HUES64 (cell line): ENCODE data around the gene MEF2C.

Experiments
- H3K27ac ChIP-seq: 2 replicates; pipeline ENCODE4 v1.7.0; 2013; ENCODE audit warnings: low read depth, low read length, inconsistent platforms
- H3K27me3 ChIP-seq: 2 replicates; pipeline ENCODE4 v1.6.1; 2013; ENCODE audit warnings: mild to moderate bottlenecking, low read length; ENCODE audit not compliant: insufficient read depth
- H3K36me3 ChIP-seq: 2 replicates; pipeline ENCODE4 v1.6.1; 2013; ENCODE audit warnings: mild to moderate bottlenecking, low read length; ENCODE audit not compliant: insufficient read depth
- H3K4me1 ChIP-seq: 2 replicates; pipeline ENCODE4 v1.6.1; 2013; ENCODE audit warnings: mild to moderate bottlenecking, low read length, moderate library complexity; ENCODE audit not compliant: insufficient read depth
- H3K4me3 ChIP-seq: 2 replicates; pipeline ENCODE4 v1.5.1; 2013; ENCODE audit warnings: mild to moderate bottlenecking, low read length, moderate library complexity
- H3K9ac ChIP-seq: 2 replicates; pipeline ENCODE4 v1.6.1; 2013; ENCODE audit warnings: mild to moderate bottlenecking, low read depth, low read length
- H3K9me3 ChIP-seq: 2 replicates; pipeline ENCODE4 v1.6.1; 2013; ENCODE audit warnings: low read depth, low read length; ENCODE audit not compliant: insufficient read depth
- WGBS: fragments of 150-250, 120-280 bp; methylation state at CpG from one replicate; pipeline ENCODE4 v1.1.7; 2013; ENCODE audit warnings: missing lambda C conversion rate; 5-methylcytosine and 5-hydroxymethylcytosine counted together

MEF2C gene

DNA sequence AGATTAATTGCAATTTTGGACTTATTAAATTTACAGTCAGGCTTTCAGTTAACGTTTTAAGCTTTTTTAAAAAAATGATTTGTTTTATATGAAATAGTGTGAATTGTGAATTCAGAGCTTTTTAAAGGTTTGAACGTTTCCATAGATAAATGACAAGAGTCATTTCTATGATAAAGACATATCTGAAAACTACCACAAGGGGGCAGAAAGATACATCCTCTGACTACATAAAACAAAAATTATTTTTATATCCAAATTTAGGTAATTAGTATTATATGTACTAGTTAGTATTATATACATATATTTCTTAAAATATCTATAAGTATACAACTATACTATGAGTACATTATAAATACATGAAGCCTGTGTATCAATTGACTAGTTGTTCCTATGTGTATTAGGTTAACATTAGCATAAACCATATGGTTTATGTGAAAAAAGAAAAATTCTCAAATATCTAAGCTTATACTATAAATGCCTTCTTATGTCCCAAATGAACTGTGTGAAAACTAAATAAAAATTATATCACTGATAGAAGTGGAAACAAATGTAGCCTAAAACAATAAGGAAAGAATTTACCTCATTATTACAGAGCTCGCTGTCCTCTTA lies 155.2 kb downstream of the MEF2C start:
- H3K36me3 ChIP-seq = no peaks in the 10 kb centered on the region
- WGBS = 17% methylated on average over 1 of the region's 3 CpGs
- no peak overlapping the region for H3K27ac ChIP-seq
- H3K4me3 ChIP-seq = no peak overlapping the region
- H3K4me1 ChIP-seq = peaks cover 7% of the 10 kb centered on the region; the same call in 1 of the 2 replicates
- H3K9ac ChIP-seq = no peak overlapping the region
- H3K9me3 ChIP-seq = no peaks in the 10 kb centered on the region
- H3K27me3 ChIP-seq = peaks cover 12% of the 10 kb centered on the region

DNA sequence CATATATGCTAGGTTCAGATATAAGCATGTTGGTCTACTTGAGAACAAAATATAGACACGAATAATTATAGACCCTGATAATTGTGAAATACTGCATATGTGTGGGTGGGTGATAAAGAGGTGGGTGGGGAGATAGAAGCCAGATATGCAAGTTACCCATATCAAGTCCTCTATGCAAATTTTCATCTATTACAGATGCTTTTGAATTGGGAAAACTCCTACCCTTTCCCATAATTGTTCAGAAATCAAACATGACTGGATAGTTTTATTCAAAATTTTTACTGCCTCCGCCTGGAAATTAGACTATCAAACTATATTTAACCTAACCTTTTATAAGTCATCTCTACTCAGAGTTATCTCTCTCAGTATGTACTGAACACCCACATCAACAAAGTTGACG lies 157.5 kb downstream of the MEF2C start:
- Histone ChIP-seq H3K36me3 (no peaks in the 10 kb centered on the region), H3K9ac (no peak overlapping the region)

DNA sequence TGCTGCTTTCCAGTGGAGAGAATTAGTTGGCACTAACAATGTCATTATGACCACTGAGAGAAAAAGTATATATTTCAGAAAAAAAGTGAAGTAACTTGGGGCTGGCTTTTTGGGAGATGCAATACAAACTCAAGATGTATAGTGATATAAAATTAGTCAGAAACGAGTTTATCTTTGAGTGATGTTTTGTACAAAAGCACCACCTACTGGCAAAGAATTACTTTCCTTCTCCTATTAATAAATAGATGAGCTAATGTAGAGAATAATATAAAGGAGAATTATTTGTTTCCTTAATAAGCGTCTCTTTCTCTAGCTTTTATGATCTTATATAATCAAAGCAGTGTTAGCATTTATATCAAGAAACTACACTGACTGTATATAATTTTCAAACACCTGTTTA lies 158.8 kb downstream of the MEF2C start:
- H3K9ac ChIP-seq = no peak overlapping the region
- no peaks in the 10 kb centered on the region for H3K36me3 ChIP-seq
- H3K4me1 ChIP-seq = peaks cover 14% of the 10 kb centered on the region
- H3K4me3 ChIP-seq = no peak overlapping the region
- no peaks in the 10 kb centered on the region for H3K9me3 ChIP-seq
- 17% methylated on average over 1 of the region's 2 CpGs for WGBS
- H3K27me3 ChIP-seq = peaks cover 20% of the 10 kb centered on the region
- H3K27ac ChIP-seq = no peak overlapping the region

More for the DNA sequence above, 157.5 kb downstream of the MEF2C start:
- Histone ChIP-seq H3K27ac (no peak overlapping the region), H3K9me3 (no peaks in the 10 kb centered on the region), H3K27me3 (peaks cover 20% of the 10 kb centered on the region), H3K4me3 (no peak overlapping the region), H3K4me1 (peaks cover 14% of the 10 kb centered on the region)
- 91% methylated on average over 2 of the region's 3 CpGs for WGBS

DNA sequence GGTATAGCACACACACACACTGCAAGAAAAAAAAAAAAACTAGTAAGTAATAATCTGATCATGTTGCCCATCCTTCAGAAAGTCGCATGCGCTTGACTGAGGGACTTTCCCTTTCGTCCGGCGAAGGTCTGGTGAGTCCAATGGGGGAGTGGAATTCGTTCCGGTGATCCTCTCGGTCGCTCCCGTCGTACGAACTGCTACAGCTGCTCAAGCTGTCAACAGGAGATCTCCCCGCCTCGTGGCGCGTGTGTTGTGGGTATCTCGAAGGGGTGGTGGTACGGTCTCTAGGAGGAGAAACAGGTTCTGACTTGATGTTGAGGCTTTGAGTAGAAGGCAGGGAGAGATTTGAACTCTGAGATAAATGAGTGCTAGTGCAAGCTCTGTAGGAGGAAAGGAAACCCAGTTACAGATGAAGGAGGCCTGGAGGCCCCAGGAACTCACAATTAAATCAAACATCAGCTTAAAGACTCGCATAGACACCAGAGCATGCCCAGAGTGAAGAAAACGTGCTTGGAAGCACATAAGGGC lies 160.4 kb downstream of the MEF2C start:
- peaks cover 20% of the 10 kb centered on the region for H3K27me3 ChIP-seq
- H3K27ac ChIP-seq = no peak overlapping the region
- H3K9me3 ChIP-seq = no peaks in the 10 kb centered on the region
- H3K36me3 ChIP-seq = no peaks in the 10 kb centered on the region
- H3K9ac ChIP-seq = no peak overlapping the region
- 37% methylated on average over 20 of the region's 20 CpGs for WGBS
- H3K4me1 ChIP-seq = peaks cover 14% of the 10 kb centered on the region
- peak overlapping the region; percentile 6 for H3K4me3 ChIP-seq

DNA sequence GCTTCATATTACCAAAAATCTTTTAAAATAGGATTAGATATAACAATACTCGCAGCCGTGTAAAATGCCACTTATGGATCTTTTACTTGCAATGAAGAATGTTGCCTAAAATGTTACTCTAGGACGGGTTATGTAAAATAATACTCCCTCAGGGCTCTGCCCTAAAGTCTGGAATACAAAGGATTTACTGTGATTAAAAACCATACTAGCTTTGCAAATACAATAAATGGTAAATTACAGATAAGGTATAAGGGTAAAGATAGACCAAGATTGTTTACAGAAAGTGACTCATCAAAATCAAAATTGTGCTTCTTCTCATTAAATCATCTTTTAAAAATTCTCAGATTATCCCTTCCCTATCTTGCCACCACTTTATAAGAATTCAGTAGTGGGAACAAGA lies 163.6 kb downstream of the MEF2C start:
- H3K4me1 ChIP-seq = peaks cover 14% of the 10 kb centered on the region
- no peak overlapping the region for H3K4me3 ChIP-seq
- peaks cover 20% of the 10 kb centered on the region for H3K27me3 ChIP-seq
- no peaks in the 10 kb centered on the region for H3K36me3 ChIP-seq
- no peaks in the 10 kb centered on the region for H3K9me3 ChIP-seq
- 100% methylated on average over 3 of the region's 3 CpGs for WGBS
- no peak overlapping the region for H3K27ac ChIP-seq
- no peak overlapping the region for H3K9ac ChIP-seq

DNA sequence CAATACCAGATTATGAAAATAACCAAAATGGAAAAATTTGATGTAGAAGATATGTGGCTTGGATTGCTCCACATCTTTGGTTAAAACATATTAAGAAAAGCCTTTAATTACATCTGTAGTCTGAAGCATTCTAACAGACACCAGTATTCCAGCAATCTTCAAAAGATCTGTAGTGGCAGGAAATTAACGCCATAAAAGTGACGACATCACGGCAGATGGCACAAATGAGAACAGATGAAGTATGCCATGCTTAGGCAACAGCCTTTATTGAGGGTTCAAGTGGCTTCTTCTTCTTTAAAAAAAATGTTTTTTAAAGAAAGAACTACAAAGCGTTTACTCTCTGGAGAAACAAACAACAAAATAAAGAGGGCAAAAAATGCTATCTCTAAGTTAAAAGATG lies 164.2 kb downstream of the MEF2C start:
- Histone ChIP-seq H3K9me3 (no peaks in the 10 kb centered on the region), H3K4me3 (no peak overlapping the region), H3K9ac (no peak overlapping the region), H3K27me3 (peaks cover 18% of the 10 kb centered on the region), H3K27ac (no peak overlapping the region), H3K4me1 (peaks cover 14% of the 10 kb centered on the region), H3K36me3 (no peaks in the 10 kb centered on the region)
- 89% methylated on average over 4 of the region's 4 CpGs for WGBS

DNA sequence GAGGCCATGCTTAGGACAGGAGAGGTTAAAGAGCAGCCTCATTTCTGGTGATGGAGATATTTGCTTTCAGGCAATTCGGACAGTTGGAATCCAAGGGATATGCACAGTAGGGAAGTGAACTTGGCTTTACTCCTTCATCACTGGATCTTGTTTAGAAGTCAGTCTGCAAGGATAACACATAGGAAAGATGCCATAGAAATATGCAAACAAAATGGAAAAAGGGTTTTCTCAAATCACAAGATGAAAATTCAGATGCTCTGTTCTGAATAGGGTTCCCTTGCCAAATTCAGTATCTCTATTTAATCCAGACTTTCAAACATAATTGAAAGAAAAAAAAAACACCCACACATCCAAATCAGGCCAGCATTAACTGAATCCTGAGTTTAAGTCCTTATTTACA lies 166.9 kb downstream of the MEF2C start:
- H3K27ac ChIP-seq = no peak overlapping the region
- no peaks in the 10 kb centered on the region for H3K27me3 ChIP-seq
- no peaks in the 10 kb centered on the region for H3K4me1 ChIP-seq
- H3K9ac ChIP-seq = no peak overlapping the region
- WGBS = 80% methylated on average over 1 of the region's 1 CpG
- H3K9me3 ChIP-seq = no peaks in the 10 kb centered on the region
- no peak overlapping the region for H3K4me3 ChIP-seq
- H3K36me3 ChIP-seq = no peaks in the 10 kb centered on the region

DNA sequence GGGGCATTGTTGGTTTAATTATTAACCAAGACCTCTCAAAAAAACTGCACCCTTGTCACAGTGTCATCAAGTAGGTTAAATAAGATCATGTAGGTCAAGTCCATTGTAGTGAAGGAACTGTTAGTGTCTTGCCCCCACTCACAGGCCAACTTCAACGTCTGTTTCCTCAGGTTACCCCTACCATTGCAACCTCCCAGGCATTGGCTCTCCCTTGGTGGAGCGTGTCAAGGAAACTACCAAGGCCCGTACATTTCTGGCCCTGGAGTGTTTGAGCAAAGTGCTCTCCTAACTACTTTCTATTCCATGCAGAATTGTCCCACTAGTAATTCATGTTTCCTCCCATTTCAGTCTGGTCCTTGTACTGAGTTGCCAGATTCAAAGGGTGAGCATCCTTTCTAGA lies 167.5 kb downstream of the MEF2C start:
- WGBS = 90% methylated on average over 3 of the region's 3 CpGs
- Histone ChIP-seq H3K9ac (no peak overlapping the region), H3K36me3 (no peaks in the 10 kb centered on the region), H3K4me1 (no peaks in the 10 kb centered on the region), H3K27me3 (no peaks in the 10 kb centered on the region), H3K9me3 (no peaks in the 10 kb centered on the region), H3K4me3 (no peak overlapping the region), H3K27ac (no peak overlapping the region)

DNA sequence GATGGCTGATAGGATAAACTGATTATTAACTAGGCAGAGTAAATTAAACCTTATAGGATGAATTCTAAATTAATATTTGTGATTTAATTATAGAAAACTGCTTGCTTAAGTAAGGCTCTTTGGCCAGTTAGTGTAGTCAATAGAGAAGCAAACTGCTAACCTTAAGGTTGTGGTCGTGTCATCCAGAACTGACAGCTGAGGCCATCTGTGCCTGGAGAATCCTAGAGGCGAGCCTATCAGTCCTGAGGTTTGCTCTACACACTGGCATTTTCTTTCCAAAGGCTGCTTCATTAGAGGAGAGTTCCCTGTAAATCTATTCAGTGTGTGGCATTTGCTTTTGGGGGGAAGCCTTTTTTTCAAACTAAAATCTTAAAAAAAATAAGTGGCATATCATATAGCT lies 169.2 kb downstream of the MEF2C start:
- Histone ChIP-seq H3K4me3 (no peak overlapping the region), H3K4me1 (peaks cover 7% of the 10 kb centered on the region), H3K9ac (no peak overlapping the region), H3K27me3 (no peaks in the 10 kb centered on the region), H3K9me3 (no peaks in the 10 kb centered on the region), H3K27ac (no peak overlapping the region), H3K36me3 (no peaks in the 10 kb centered on the region)
- 87% methylated on average over 2 of the region's 2 CpGs for WGBS

DNA sequence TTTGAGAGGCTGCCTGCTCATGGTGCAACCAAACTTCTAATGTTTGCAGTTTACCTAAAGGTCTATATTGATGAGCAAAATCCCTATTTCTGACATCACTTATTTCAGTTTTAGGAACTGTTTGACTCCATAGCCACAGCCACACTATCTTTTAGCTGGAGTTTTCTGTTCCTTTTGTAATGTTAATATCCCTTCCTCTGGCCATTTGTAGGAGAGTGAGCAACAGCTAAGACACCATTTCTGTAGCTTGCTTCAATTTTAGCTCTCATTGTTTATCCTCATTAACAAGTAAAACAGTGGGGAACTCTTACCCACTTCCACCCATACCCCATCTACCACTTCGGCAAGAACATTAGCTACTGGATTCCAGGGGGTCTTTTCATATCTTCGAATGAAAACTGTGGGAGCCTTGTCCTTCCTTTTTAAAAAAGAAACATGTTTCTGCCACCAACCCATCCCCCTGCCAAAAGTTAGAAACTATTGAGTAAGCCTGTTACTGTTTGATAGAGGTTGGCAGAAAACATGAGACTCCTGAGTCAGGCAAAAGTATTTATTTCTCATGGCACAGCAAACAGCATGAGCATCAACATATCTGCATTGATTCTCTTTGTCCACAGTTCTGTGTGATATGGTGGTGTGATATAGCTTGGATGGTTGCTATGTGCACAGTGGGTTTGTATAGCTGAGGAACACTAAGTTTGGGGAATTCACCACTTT lies 174.1 kb downstream of the MEF2C start:
- 39% methylated on average over 2 of the region's 2 CpGs for WGBS

DNA sequence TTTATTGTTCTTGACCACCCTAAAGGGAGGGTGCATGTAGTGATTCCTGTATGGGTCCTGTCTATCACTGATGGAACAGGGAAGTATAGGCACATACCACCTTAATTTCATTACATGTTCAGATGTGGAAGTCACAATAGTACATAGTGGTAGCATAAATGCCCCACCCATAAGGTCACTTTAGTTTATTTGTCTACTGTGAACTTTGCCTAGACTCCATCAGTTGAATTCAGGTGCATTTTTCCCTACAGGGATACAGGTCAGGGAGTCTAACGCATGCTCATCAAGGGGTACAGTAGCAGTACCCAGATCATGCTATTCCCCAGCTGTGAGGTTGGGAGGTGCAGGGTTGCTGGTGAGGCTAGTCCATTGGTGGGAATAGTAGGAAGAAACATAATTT lies 175.0 kb downstream of the MEF2C start:
- Histone ChIP-seq H3K27me3 (no peaks in the 10 kb centered on the region), H3K27ac (no peak overlapping the region), H3K4me1 (peaks cover 27% of the 10 kb centered on the region), H3K4me3 (no peak overlapping the region), H3K36me3 (no peaks in the 10 kb centered on the region), H3K9ac (no peak overlapping the region), H3K9me3 (no peaks in the 10 kb centered on the region)
- 95% methylated on average over 1 of the region's 1 CpG for WGBS

More for the DNA sequence above, 174.1 kb downstream of the MEF2C start:
- Histone ChIP-seq H3K4me3 (no peak overlapping the region), H3K4me1 (peaks cover 24% of the 10 kb centered on the region), H3K36me3 (no peaks in the 10 kb centered on the region), H3K9me3 (no peaks in the 10 kb centered on the region), H3K27ac (peak overlapping the region; percentile 66), H3K27me3 (no peaks in the 10 kb centered on the region), H3K9ac (no peak overlapping the region)
